ENCODE data around the gene PTPN21. TPM values are rescaled to one million over a fixed set of nuclear protein-coding genes. Genes with fewer than 3 reads are reported as not detected.

The PTPN21 gene
- total and polyA plus RNA-seq, 2 donors (not counting 3 experiments of a cell fraction or from before 2014, with no cell fraction given): 9.2 to 16.1 TPM

GRCh38 chr14:88590173-88590572 lies 35.4 kb upstream of the PTPN21 start:
- no TSS peak for BruUV-seq (replicated peaks)
- dilution Hi-C loops (cut with MboI; ENCODE audit: extremely low pct_ligation_motif_present, low sequenced_read_pairs): no loop called here
- POLR2A ChIA-PET: no interaction called here
- Histone ChIP-seq H3K9me3 (replicated peaks; ENCODE audit: control insufficient read depth, insufficient read depth, low read length) (no peaks in the 10 kb centered on the region), H2AFZ (ENCODE audit: low read depth, low read length) (no peak overlapping the region), H4K20me1 (replicated peaks; ENCODE audit: control insufficient read depth, extremely low read depth, insufficient read depth, low read length) (no peaks in the 10 kb centered on the region), H3K4me3 (replicated peaks in 1 of 3; ENCODE audit: insufficient read depth in 1 of 3, low read depth in 1 of 3, low read length in 3 of 3) (no peak overlapping the region), H3K9me1 (replicated peaks; ENCODE audit: control insufficient read depth, extremely low read depth, insufficient read depth, low read length) (no peaks in the 10 kb centered on the region), H3K27ac (ENCODE audit: insufficient read depth, low read depth, low read length) (no peak overlapping the region), H3K36me3 (ENCODE audit: control insufficient read depth in 2 of 2, extremely low read depth in 1 of 2, insufficient read depth in 2 of 2, low read length in 2 of 2) (peaks cover 6 to 12% of the 10 kb centered on the region in 2 experiments), H3K9ac (replicated peaks; ENCODE audit: extremely low read depth, insufficient read depth, low read length) (no peak overlapping the region), H3K4me2 (ENCODE audit: insufficient read depth, low read length) (no peak overlapping the region), H3K4me1 (ENCODE audit: control insufficient read depth, extremely low read depth, insufficient read depth, low read length) (no peaks in the 10 kb centered on the region), H3K27me3 (ENCODE audit: control insufficient read depth in 2 of 2, insufficient read depth in 2 of 2, low read length in 2 of 2) (no peaks in the 10 kb centered on the region), H3K79me2 (ENCODE audit: control insufficient read depth, insufficient read depth, low read length) (no peaks in the 10 kb centered on the region)
- FAIRE-seq (no peak), DNase-seq (ENCODE audit: low read depth, low spot score) (no peak)
- intact Hi-C loops (cut with micrococcal nuclease): no loop called here
- CTCF ChIA-PET: interaction anchor here (1.0 kb wide), 1 partner anchor 14 kb away, joined by 3 read pairs; no protein-coding TSS in a partner anchor
- TF ChIP-seq POLR2AphosphoS5 (IDR thresholded peaks at IDR 0.05; ENCODE audit: insufficient read depth, low read depth, low read length) (no peak), MYC (IDR thresholded peaks at IDR 0.05; ENCODE audit: low read depth, low read length) (no peak), GATA2 (IDR thresholded peaks at IDR 0.05; ENCODE audit: insufficient read depth, insufficient read length, low read depth, low read length) (no peak), MAX (IDR thresholded peaks at IDR 0.05; ENCODE audit: insufficient read depth, insufficient read length) (no peak), EZH2 (IDR thresholded peaks at IDR 0.05; ENCODE audit: borderline replicate concordance, low read depth, low read length, severe bottlenecking) (no peak), POLR2A (IDR thresholded peaks at IDR 0.05; ENCODE audit: low read depth, low read length) (no peak), CTCF (IDR thresholded peaks at IDR 0.05; ENCODE audit: extremely low read depth in 1 of 2, insufficient read depth in 1 of 2, low read depth in 1 of 2, low read length in 2 of 2) (no peak), FOS (IDR thresholded peaks at IDR 0.05; ENCODE audit: borderline replicate concordance, insufficient read depth, low read length) (no peak), JUN (IDR thresholded peaks at IDR 0.05; ENCODE audit: borderline replicate concordance, insufficient read depth, insufficient read length, low read depth) (no peak)

All from endothelial cell of umbilical vein (primary cell).